Right cardiac atrium (tissue), 5 donors: ENCODE results near the gene MYO18B. TPM values are rescaled to one million over a fixed set of nuclear protein-coding genes. Genes with fewer than 3 reads are reported as not detected.

Experiments used
- ATAC-seq, 2 donors: fragments of 200-7000 bp; cut with Tn5 transposase; one replicate each; pipeline versions ENCODE4 v1.8.0 to v1.9.1; 2020; ENCODE audit warnings: moderate library complexity in 2 of 2, mild to moderate bottlenecking in 1 of 2
- DNase-seq, 3 donors: peaks; one replicate each; pipeline ENCODE4 v3.0.0-alpha.2; 2020
- H3K27ac ChIP-seq: one replicate; pipeline ENCODE4 v1.5.1; 2013; ENCODE audit warnings: mild to moderate bottlenecking, low read length, control low read depth, moderate library complexity
- H3K27me3 ChIP-seq: one replicate; pipeline ENCODE4 v1.6.1; 2013; ENCODE audit not compliant: control insufficient read depth, insufficient read depth
- H3K4me1 ChIP-seq: one replicate; pipeline ENCODE4 v1.6.1; 2013; ENCODE audit warnings: low read length; ENCODE audit not compliant: control insufficient read depth, insufficient read depth
- H3K4me3 ChIP-seq: one replicate; pipeline ENCODE4 v1.5.1; 2013; ENCODE audit warnings: low read length, control low read depth
- H3K9me3 ChIP-seq: one replicate; pipeline ENCODE4 v1.6.1; 2013; ENCODE audit warnings: low read length; ENCODE audit not compliant: control insufficient read depth
- WGBS: extraction: QIAGEN DNeasy Blood & Tissue Kit; methylation state at CpG from one replicate; pipeline ENCODE4 v1.1.7; 2013; 5-methylcytosine and 5-hydroxymethylcytosine counted together
- intact Hi-C, 4 donors: fragments of 100-400 bp; cut with DNase I; formaldehyde crosslinking; loops; one replicate each; pipeline versions ENCODE4 v1.11.0 to v1.14.0; 2022 to 2023
- long read RNA-seq, 4 donors: library from polyadenylated mRNA; unstranded; transcript quantifications; one replicate each; pipeline ENCODE4 v2.0.0, GENCODE V29; 2020 to 2021
- polyA plus RNA-seq: library from polyadenylated mRNA; stranded (reverse); fragments of 200-250 nt; gene quantifications from one replicate; pipeline ENCODE4 v1.2.3, GENCODE V29; 2013
- total RNA-seq, 4 donors: library from RNA; stranded (reverse); fragmentation: NEBNext Ultra II Directional; extraction: Animal tissue kit (Norgen Biotek cat#: 25700); gene quantifications; one replicate each; pipeline ENCODE4 v1.2.1, GENCODE V29; 2021
- donor health status: healthy with polysubstance abuse.
- donor health status: DM: no; HTN: yes; CAD: no.
- donor health status: DM: no; HTN: no; CAD: no.
- donor health status: DM: no; HTN: yes; CAD: no; lungs with severe emphysema.
- donor health status: DM: yes; HTN: yes; CAD: no.

Gene MYO18B, protein sequence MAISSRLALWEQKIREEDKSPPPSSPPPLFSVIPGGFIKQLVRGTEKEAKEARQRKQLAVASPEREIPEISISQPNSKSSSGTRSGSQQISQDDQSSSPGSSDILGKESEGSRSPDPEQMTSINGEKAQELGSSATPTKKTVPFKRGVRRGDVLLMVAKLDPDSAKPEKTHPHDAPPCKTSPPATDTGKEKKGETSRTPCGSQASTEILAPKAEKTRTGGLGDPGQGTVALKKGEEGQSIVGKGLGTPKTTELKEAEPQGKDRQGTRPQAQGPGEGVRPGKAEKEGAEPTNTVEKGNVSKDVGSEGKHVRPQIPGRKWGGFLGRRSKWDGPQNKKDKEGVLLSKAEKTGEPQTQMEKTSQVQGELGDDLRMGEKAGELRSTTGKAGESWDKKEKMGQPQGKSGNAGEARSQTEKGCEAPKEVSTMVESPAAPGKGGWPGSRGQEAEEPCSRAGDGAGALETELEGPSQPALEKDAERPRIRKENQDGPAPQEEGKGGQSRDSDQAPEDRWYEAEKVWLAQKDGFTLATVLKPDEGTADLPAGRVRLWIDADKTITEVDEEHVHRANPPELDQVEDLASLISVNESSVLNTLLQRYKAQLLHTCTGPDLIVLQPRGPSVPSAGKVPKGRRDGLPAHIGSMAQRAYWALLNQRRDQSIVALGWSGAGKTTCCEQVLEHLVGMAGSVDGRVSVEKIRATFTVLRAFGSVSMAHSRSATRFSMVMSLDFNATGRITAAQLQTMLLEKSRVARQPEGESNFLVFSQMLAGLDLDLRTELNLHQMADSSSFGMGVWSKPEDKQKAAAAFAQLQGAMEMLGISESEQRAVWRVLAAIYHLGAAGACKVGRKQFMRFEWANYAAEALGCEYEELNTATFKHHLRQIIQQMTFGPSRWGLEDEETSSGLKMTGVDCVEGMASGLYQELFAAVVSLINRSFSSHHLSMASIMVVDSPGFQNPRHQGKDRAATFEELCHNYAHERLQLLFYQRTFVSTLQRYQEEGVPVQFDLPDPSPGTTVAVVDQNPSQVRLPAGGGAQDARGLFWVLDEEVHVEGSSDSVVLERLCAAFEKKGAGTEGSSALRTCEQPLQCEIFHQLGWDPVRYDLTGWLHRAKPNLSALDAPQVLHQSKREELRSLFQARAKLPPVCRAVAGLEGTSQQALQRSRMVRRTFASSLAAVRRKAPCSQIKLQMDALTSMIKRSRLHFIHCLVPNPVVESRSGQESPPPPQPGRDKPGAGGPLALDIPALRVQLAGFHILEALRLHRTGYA (N-terminal part only)
- total RNA-seq (100 to 1,000 TPM in 3 of 4 donors, 10 to 100 TPM in 1; 74.5 to 184 (median 123) TPM), polyA plus RNA-seq (96.3 TPM)
- long read RNA-seq, donor 1, full-length matches to known transcripts: 8 of 135 reads
- long read RNA-seq, donor 1, partial matches to known transcripts: 111 of 135 reads
- long read RNA-seq, donor 1, other reads (novel, unspliced or antisense): 16 of 135 reads
- long read RNA-seq, donor 2, full-length matches to known transcripts: 9 of 57 reads
- long read RNA-seq, donor 2, partial matches to known transcripts: 37 of 57 reads
- long read RNA-seq, donor 2, other reads (novel, unspliced or antisense): 11 of 57 reads
- long read RNA-seq, donor 3, full-length matches to known transcripts: 12 of 331 reads
- long read RNA-seq, donor 3, partial matches to known transcripts: 272 of 331 reads
- long read RNA-seq, donor 3, other reads (novel, unspliced or antisense): 47 of 331 reads
- long read RNA-seq, donor 4, full-length matches to known transcripts: 46 of 138 reads
- long read RNA-seq, donor 4, partial matches to known transcripts: 77 of 138 reads
- long read RNA-seq, donor 4, other reads (novel, unspliced or antisense): 15 of 138 reads

GRCh38 chr22:25741692-25742626 is at the start of gene MYO18B:
TSS of gene MYO18B (plus strand) at chr22:25742188. CDS start at chr22:25761093, 18,905 bp downstream.
- H3K9me3 ChIP-seq: no peaks in the 10 kb centered on the region
- peak within 1 kb of the TSS; percentile 80 for H3K4me3 ChIP-seq
- intact Hi-C loops: no loop called here
- H3K4me1 ChIP-seq: no peaks in the 10 kb centered on the region
- peak; percentile 64 to 85 (median 79) for DNase-seq
- ATAC-seq: peak; percentile 92 to 93
- peak within 1 kb of the TSS; percentile 91 for H3K27ac ChIP-seq
- no peaks in the 10 kb centered on the region for H3K27me3 ChIP-seq
- WGBS: 52% methylated on average over 36 of the region's 36 CpGs

- no peak for ATAC-seq
- Histone ChIP-seq H3K4me3 (no peak overlapping the region), H3K27ac (no peak overlapping the region), H3K4me1 (peaks cover 4% of the 10 kb centered on the region), H3K9me3 (no peaks in the 10 kb centered on the region), H3K27me3 (no peaks in the 10 kb centered on the region)
- DNase-seq: no peak
- intact Hi-C loops: loop anchor here in 3 of 4 donors (10.0 kb wide), 4 partner anchors 128 to 208 kb away; partner anchors contain the start of gene GRK3 (in 1 of the 3)
- 71% methylated on average over 15 of the region's 15 CpGs for WGBS
These were observed 49.4 kb upstream of the MYO18B start for GRCh38 chr22:25692397-25693267.

- no peak for ATAC-seq
- WGBS: 71% methylated on average over 4 of the region's 4 CpGs
- intact Hi-C loops: loop anchor here in 3 of 4 donors (10.0 kb wide), 4 partner anchors 128 to 208 kb away; partner anchors contain the start of gene GRK3 (in 1 of the 3)
These were observed 48.8 kb upstream of the MYO18B start for GRCh38 chr22:25693268-25693565.

GRCh38 chr22:25694196-25694907 is 47.6 kb upstream of the MYO18B start:
- intact Hi-C loops: loop anchor here in 3 of 4 donors (10.0 kb wide), 4 partner anchors 130 to 210 kb away; partner anchors contain the start of gene GRK3 (in 1 of the 3)
- Histone ChIP-seq H3K4me3 (no peak overlapping the region), H3K9me3 (no peaks in the 10 kb centered on the region), H3K4me1 (peaks cover 4% of the 10 kb centered on the region), H3K27ac (no peak overlapping the region), H3K27me3 (no peaks in the 10 kb centered on the region)
- 90% methylated on average over 16 of the region's 16 CpGs for WGBS
- peak in 1 of 2 donors; percentile 40 for ATAC-seq
- no peak for DNase-seq

More at GRCh38 chr22:25693268-25693565, 48.8 kb upstream of the MYO18B start:
- Histone ChIP-seq H3K27me3 (no peaks in the 10 kb centered on the region), H3K9me3 (no peaks in the 10 kb centered on the region), H3K27ac (no peak overlapping the region), H3K4me1 (peaks cover 4% of the 10 kb centered on the region), H3K4me3 (no peak overlapping the region)
- no peak for DNase-seq

DNA sequence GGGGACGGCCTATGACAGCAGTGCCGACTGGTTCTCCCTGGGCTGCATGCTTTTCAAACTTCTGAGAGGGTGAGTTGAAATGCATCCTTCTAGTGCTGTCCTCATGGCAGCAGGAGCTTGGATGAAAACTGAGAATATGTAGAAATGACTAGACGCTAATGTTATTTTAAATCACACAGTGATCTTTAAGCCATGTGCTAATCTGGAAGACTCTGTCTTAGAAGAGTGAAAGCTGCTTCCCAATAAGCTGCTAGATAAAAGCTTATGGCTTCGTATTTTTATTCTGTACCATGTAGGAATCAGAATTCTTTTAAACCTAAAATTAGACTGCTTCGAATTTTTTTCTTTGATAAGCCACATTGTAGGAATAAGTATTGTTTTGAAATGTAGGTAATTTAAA is 46.8 kb upstream of the MYO18B start:
- no peak for ATAC-seq
- WGBS: 80% methylated on average over 5 of the region's 5 CpGs
- Histone ChIP-seq H3K27me3 (no peaks in the 10 kb centered on the region), H3K4me3 (no peak overlapping the region), H3K9me3 (no peaks in the 10 kb centered on the region), H3K4me1 (peaks cover 4% of the 10 kb centered on the region), H3K27ac (no peak overlapping the region)
- no peak for DNase-seq
- intact Hi-C loops: loop anchor here in 3 of 4 donors (5.0 to 10.0 kb wide), 5 partner anchors 130 to 233 kb away; partner anchors contain the start of gene GRK3 (in 1 of the 3)

DNA sequence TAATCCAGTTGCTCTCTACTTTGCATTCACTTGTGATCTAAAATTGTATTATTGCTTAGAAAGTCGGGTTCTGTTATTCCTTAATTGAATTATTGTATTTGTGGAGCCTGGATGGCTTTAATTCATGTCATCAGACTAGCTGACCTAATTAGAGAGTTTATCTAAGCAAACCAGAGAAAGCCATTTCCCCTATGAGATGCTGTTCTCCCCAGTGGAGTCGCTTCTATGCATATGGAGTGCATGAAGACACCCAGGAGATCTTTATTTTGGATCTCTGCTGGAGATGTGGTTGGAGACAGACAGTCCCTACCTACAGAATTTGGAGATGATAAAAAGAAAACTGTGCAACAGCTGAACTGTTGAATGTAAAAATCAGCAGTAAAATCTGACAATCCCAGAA is 45.2 kb upstream of the MYO18B start:
- no peak for ATAC-seq
- intact Hi-C loops: loop anchor here in 3 of 4 donors (5.0 to 10.0 kb wide), 5 partner anchors 132 to 234 kb away; partner anchors contain the start of gene GRK3 (in 1 of the 3)
- Histone ChIP-seq H3K4me1 (no peaks in the 10 kb centered on the region), H3K27ac (no peak overlapping the region), H3K27me3 (no peaks in the 10 kb centered on the region), H3K9me3 (no peaks in the 10 kb centered on the region), H3K4me3 (no peak overlapping the region)
- DNase-seq: no peak
- WGBS: 56% methylated on average over 2 of the region's 2 CpGs

- intact Hi-C loops: loop anchor here in 3 of 4 donors (5.0 to 10.0 kb wide), 5 partner anchors 132 to 235 kb away; partner anchors contain the start of gene GRK3 (in 1 of the 3)
- WGBS: 53% methylated on average over 5 of the region's 5 CpGs
- DNase-seq (no peak), ATAC-seq (no peak)
- Histone ChIP-seq H3K27ac (no peak overlapping the region), H3K4me1 (no peaks in the 10 kb centered on the region), H3K9me3 (no peaks in the 10 kb centered on the region), H3K4me3 (no peak overlapping the region), H3K27me3 (no peaks in the 10 kb centered on the region)
These were observed 44.8 kb upstream of the MYO18B start for GRCh38 chr22:25697181-25697664.

DNA sequence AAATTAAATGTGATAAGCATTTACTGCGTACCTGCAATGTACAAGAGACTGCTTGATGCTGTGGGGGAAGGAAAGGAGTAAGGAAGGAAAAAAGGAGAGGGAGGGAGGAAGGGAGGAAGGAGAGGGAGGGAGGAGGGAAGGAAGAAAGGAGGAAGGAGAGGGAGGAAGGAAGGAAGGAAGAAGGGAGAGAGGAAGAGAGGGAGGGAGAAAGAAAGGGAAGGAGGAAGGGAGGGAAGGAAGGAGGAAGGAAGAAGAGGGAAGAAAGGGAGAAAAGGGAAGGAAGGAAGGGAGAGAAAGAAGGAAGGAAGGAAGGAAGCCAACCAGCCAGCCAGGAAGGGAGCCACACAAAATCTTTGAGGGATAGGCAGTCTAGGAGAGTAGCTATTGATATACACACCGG is 44.0 kb upstream of the MYO18B start:
- 79% methylated on average over 2 of the region's 2 CpGs for WGBS
- H3K4me3 ChIP-seq: no peak overlapping the region
- H3K27ac ChIP-seq: no peak overlapping the region
- H3K4me1 ChIP-seq: no peaks in the 10 kb centered on the region
- DNase-seq (no peak), ATAC-seq (no peak)
- intact Hi-C loops: loop anchor here in 3 of 4 donors (5.0 to 10.0 kb wide), 5 partner anchors 133 to 236 kb away; partner anchors contain the start of gene GRK3 (in 1 of the 3)
- no peaks in the 10 kb centered on the region for H3K9me3 ChIP-seq
- H3K27me3 ChIP-seq: no peaks in the 10 kb centered on the region
